MG63 (cell line): ENCODE data around the gene KLHL17. TPM values are rescaled to one million over a fixed set of nuclear protein-coding genes. Genes with fewer than 3 reads are reported as not detected.
A peak's percentile ranks its signal among the peaks of the same experiment; 100 is the strongest.
"Not testable (repeated sequence)": the region's sequence is repeated elsewhere in the genome, so short reads cannot be mapped to it uniquely, and the experiment has no call there.

Experiments used
- DNase-seq: peaks from one replicate; pipeline ENCODE4 v3.0.0-alpha.2; 2020
- H3K27me3 ChIP-seq: fragments of 250-450 bp; sonication (Bioruptor Pico); 2 replicates; pipeline ENCODE4 v1.5.1; 2020; ENCODE audit warnings: mild to moderate bottlenecking, moderate library complexity
- H3K36me3 ChIP-seq: fragments of 250-450 bp; sonication (Bioruptor Pico); 2 replicates; pipeline ENCODE4 v1.5.1; 2020; ENCODE audit warnings: mild to moderate bottlenecking, moderate library complexity
- H3K4me3 ChIP-seq: fragments of 250-450 bp; sonication (Bioruptor Pico); 2 replicates; pipeline ENCODE4 v1.5.1; 2020; ENCODE audit warnings: mild to moderate bottlenecking, moderate library complexity
- H3K9me3 ChIP-seq: fragments of 250-450 bp; sonication (Bioruptor Pico); 2 replicates; pipeline ENCODE4 v1.5.1; 2020; ENCODE audit warnings: mild to moderate bottlenecking, moderate library complexity
- total RNA-seq: library from RNA; depleted of rRNA; stranded (reverse); fragments of >200 nt; shearing (Covaris generic); gene quantifications from 2 replicates; pipeline ENCODE4 v1.2.3, GENCODE V29; 2014; ENCODE audit warnings: low replicate concordance

KLHL17 gene
- total RNA-seq, 1 experiment from 2014 or later: 6.7 TPM

- no peaks in the 10 kb centered on the region for H3K27me3 ChIP-seq
- no peak for DNase-seq
- H3K9me3 ChIP-seq: no peaks in the 10 kb centered on the region
- no peaks in the 10 kb centered on the region for H3K36me3 ChIP-seq
- no peak overlapping the region for H3K4me3 ChIP-seq
These were observed 19.3 kb downstream of the KLHL17 start for GRCh38 chr1:979744-980072.

GRCh38 chr1:980137-980571 is 19.8 kb downstream of the KLHL17 start:
- no peaks in the 10 kb centered on the region for H3K36me3 ChIP-seq
- no peaks in the 10 kb centered on the region for H3K27me3 ChIP-seq
- H3K4me3 ChIP-seq: no peak overlapping the region
- no peak for DNase-seq
- no peaks in the 10 kb centered on the region for H3K9me3 ChIP-seq

GRCh38 chr1:980602-981395 is 20.4 kb downstream of the KLHL17 start:
- no peak for DNase-seq
- no peak overlapping the region for H3K4me3 ChIP-seq
- no peaks in the 10 kb centered on the region for H3K27me3 ChIP-seq
- H3K9me3 ChIP-seq: no peaks in the 10 kb centered on the region
- H3K36me3 ChIP-seq: no peaks in the 10 kb centered on the region

GRCh38 chr1:981491-981954 is 21.1 kb downstream of the KLHL17 start:
- Histone ChIP-seq H3K27me3 (no peaks in the 10 kb centered on the region), H3K9me3 (no peaks in the 10 kb centered on the region), H3K4me3 (no peak overlapping the region), H3K36me3 (no peaks in the 10 kb centered on the region)
- no peak for DNase-seq

- no peaks in the 10 kb centered on the region for H3K9me3 ChIP-seq
These were observed 21.7 kb downstream of the KLHL17 start, which contains the start of gene PERM1 for GRCh38 chr1:981955-982558. TSS of gene PERM1 (minus strand) at chr1:982093. CDS start at chr1:981029, 1,064 bp downstream.

GRCh38 chr1:982765-983436 is 22.5 kb downstream of the KLHL17 start:
- no peak overlapping the region for H3K4me3 ChIP-seq
- no peaks in the 10 kb centered on the region for H3K36me3 ChIP-seq
- no peaks in the 10 kb centered on the region for H3K9me3 ChIP-seq
- H3K27me3 ChIP-seq: no peaks in the 10 kb centered on the region
- DNase-seq: no peak

More at GRCh38 chr1:981955-982558, 21.7 kb downstream of the KLHL17 start, which contains the start of gene PERM1:
- DNase-seq: no peak
- no peaks in the 10 kb centered on the region for H3K36me3 ChIP-seq
- no peaks in the 10 kb centered on the region for H3K27me3 ChIP-seq
- H3K4me3 ChIP-seq: no peak within 1 kb of the TSS

GRCh38 chr1:983798-984475 is 23.6 kb downstream of the KLHL17 start:
- peak; percentile 41 for DNase-seq
- H3K4me3 ChIP-seq: no peak overlapping the region; the same call in 1 of the 2 replicates

GRCh38 chr1:984476-984814 is 24.1 kb downstream of the KLHL17 start:
- Histone ChIP-seq H3K36me3 (no peaks in the 10 kb centered on the region), H3K4me3 (no peak overlapping the region; the same call in 1 of the 2 replicates), H3K9me3 (no peaks in the 10 kb centered on the region), H3K27me3 (no peaks in the 10 kb centered on the region)
- DNase-seq: no peak

More at GRCh38 chr1:983798-984475, 23.6 kb downstream of the KLHL17 start:
- Histone ChIP-seq H3K9me3 (no peaks in the 10 kb centered on the region), H3K36me3 (no peaks in the 10 kb centered on the region), H3K27me3 (no peaks in the 10 kb centered on the region)

- no peaks in the 10 kb centered on the region for H3K27me3 ChIP-seq
- DNase-seq: no peak
- no peak overlapping the region for H3K4me3 ChIP-seq
- no peaks in the 10 kb centered on the region for H3K36me3 ChIP-seq
- no peaks in the 10 kb centered on the region for H3K9me3 ChIP-seq
These were observed 24.7 kb downstream of the KLHL17 start for GRCh38 chr1:985126-985525.

- H3K36me3 ChIP-seq, H3K9me3 ChIP-seq, H3K4me3 ChIP-seq, H3K27me3 ChIP-seq: not testable (repeated sequence)
- DNase-seq: peak; percentile 34
These were observed 27.7 kb downstream of the KLHL17 start for GRCh38 chr1:988061-988460.

- H3K4me3 ChIP-seq, DNase-seq, H3K27me3 ChIP-seq, H3K36me3 ChIP-seq, H3K9me3 ChIP-seq: not testable (repeated sequence)
These were observed 30.9 kb downstream of the KLHL17 start for GRCh38 chr1:991275-991674.

- Histone ChIP-seq H3K36me3 (no peaks in the 10 kb centered on the region), H3K4me3 (no peak overlapping the region), H3K27me3 (no peaks in the 10 kb centered on the region), H3K9me3 (no peaks in the 10 kb centered on the region)
- DNase-seq: no peak
These were observed 31.5 kb downstream of the KLHL17 start for GRCh38 chr1:991895-992294.

- Histone ChIP-seq H3K27me3 (no peaks in the 10 kb centered on the region), H3K36me3 (no peaks in the 10 kb centered on the region), H3K4me3 (no peak overlapping the region), H3K9me3 (no peaks in the 10 kb centered on the region)
- no peak for DNase-seq
These were observed 32.0 kb downstream of the KLHL17 start for GRCh38 chr1:992362-992761.

- Histone ChIP-seq H3K9me3 (no peaks in the 10 kb centered on the region), H3K27me3 (no peaks in the 10 kb centered on the region), H3K36me3 (no peaks in the 10 kb centered on the region), H3K4me3 (no peak overlapping the region)
- DNase-seq: no peak
These were observed 33.1 kb downstream of the KLHL17 start for GRCh38 chr1:993379-993995.

- H3K36me3 ChIP-seq, H3K27me3 ChIP-seq, H3K4me3 ChIP-seq, H3K9me3 ChIP-seq, DNase-seq: not testable (repeated sequence)
These were observed 34.2 kb downstream of the KLHL17 start for GRCh38 chr1:994546-994945.
